Measurements from ENCODE around the gene EIF4G1. TPM values are rescaled to one million over a fixed set of nuclear protein-coding genes. Genes with fewer than 3 reads are reported as not detected.

EIF4G1 gene
- total and polyA plus RNA-seq, 2 of the 8 experiments (the other 6 are each of a cell fraction or from before 2014, with no cell fraction given), result 318 to 473 TPM

- Histone ChIP-seq H3K79me1 (ENCODE audit: low read depth, low read length) (peaks cover 8% of the 10 kb centered on the region; the same call in 1 of the 2 replicates), H3K23me2 (ENCODE audit: low read depth, low read length) (no peaks in the 10 kb centered on the region), H3K9me3 (ENCODE audit: insufficient read depth in 2 of 2, low read depth in 1 of 2, low read length in 1 of 2) (no peaks in the 10 kb centered on the region), H3K23ac (ENCODE audit: insufficient read length) (no peak overlapping the region), H3K27me3 (replicated peaks in 1 of 4; ENCODE audit: control insufficient read depth in 3 of 4, extremely low read depth in 1 of 4, insufficient read depth in 3 of 4, low read length in 3 of 4) (no peaks in the 10 kb centered on the region), H2BK5ac (ENCODE audit: low read depth, low read length) (no peak overlapping the region), H3K4me1 (replicated peaks in 1 of 4; ENCODE audit: control insufficient read depth in 3 of 4, insufficient read depth in 4 of 4, low read length in 3 of 4) (no peaks in the 10 kb centered on the region; a peak in 4 of 7 replicates), H3K9ac (replicated peaks in 1 of 4; ENCODE audit: extremely low read depth in 1 of 4, low read depth in 3 of 4, low read length in 3 of 4) (no peak overlapping the region), H4K5ac (ENCODE audit: insufficient read length, low read depth, low read length) (no peak overlapping the region), H3K4me3 (ENCODE audit: extremely low read depth in 1 of 4, insufficient read depth in 2 of 4, low read depth in 3 of 4, low read length in 4 of 4) (no peak overlapping the region), H4K91ac (replicated peaks; ENCODE audit: insufficient read length, low read length) (no peak overlapping the region), H2BK20ac (ENCODE audit: low read length) (no peak overlapping the region), H2AK5ac (ENCODE audit: low read depth, low read length) (no peak overlapping the region), H2BK12ac (ENCODE audit: low read depth, low read length) (no peak overlapping the region), H2AFZ (ENCODE audit: low read length) (no peak overlapping the region), H3K18ac (ENCODE audit: extremely low read depth, low read length) (no peak overlapping the region), H3K36me3 (ENCODE audit: control insufficient read depth in 2 of 4, insufficient read depth in 4 of 4, low read length in 3 of 4) (peaks cover 77 to 99% (median 92%) of the 10 kb centered on the region in 4 experiments), H3K79me2 (ENCODE audit: control insufficient read depth in 1 of 2, insufficient read depth in 2 of 2, low read length in 2 of 2) (peaks cover 4 to 25% of the 10 kb centered on the region in 2 experiments; a peak in 3 of 4 replicates), H2BK120ac (replicated peaks; ENCODE audit: low read depth, low read length) (no peak overlapping the region), H3K4me2 (ENCODE audit: insufficient read depth in 1 of 2, low read depth in 2 of 2, low read length in 2 of 2) (no peak overlapping the region), H3K14ac (ENCODE audit: insufficient read length) (no peak overlapping the region), H3K4ac (replicated peaks; ENCODE audit: insufficient read length, low read depth, low read length) (no peak overlapping the region), H3K56ac (replicated peaks; ENCODE audit: insufficient read length, low read depth, low read length) (no peak overlapping the region), H2BK15ac (ENCODE audit: low read length) (no peak overlapping the region), H4K8ac (ENCODE audit: extremely low read depth, insufficient read depth, low read length) (no peak overlapping the region; the same call in 1 of the 2 replicates), H4K20me1 (replicated peaks in 1 of 2; ENCODE audit: control insufficient read depth in 1 of 2, insufficient read depth in 2 of 2, low read length in 2 of 2) (peaks cover 19 to 31% of the 10 kb centered on the region in 2 experiments), H3K27ac (ENCODE audit: low read depth, low read length) (no peak overlapping the region)
- no peak for FAIRE-seq
- TF ChIP-seq TAF7 (optimal IDR thresholded peaks at IDR 0.05; ENCODE audit: borderline replicate concordance, low read depth, low read length) (no peak), GTF2F1 (IDR thresholded peaks at IDR 0.05; ENCODE audit: borderline replicate concordance, low read depth, low read length) (no peak), RFX5 (IDR thresholded peaks at IDR 0.05; ENCODE audit: borderline replicate concordance, low read depth, low read length) (no peak), CTCF (IDR thresholded peaks at IDR 0.05; ENCODE audit: control extremely low read depth in 1 of 3, insufficient read depth in 1 of 3, low read depth in 1 of 3, low read length in 3 of 3) (no peak), RXRA (IDR thresholded peaks at IDR 0.05; ENCODE audit: insufficient read depth, low read depth, low read length) (no peak), E2F6 (IDR thresholded peaks at IDR 0.05) (no peak)
- WGBS, 2 experiments (ENCODE audit: extremely low coverage in 1 of 2, insufficient coverage in 1 of 2, insufficient read length in 1 of 2, insufficient replicate concordance in 2 of 2, low coverage in 1 of 2, low lambda C conversion rate in 2 of 2, missing lambda C conversion rate in 1 of 2), result 98% methylated on average over 8 of the region's 8 CpGs; no CpG with 5 or more reads in 1 of the 2 experiments
- DNase-seq (ENCODE audit: low read depth in 1 of 2, low spot score in 2 of 2), result no peak
- CTCF ChIA-PET (ENCODE audit: partially characterized antibody), result interaction anchor here (0.9 to 1.0 kb wide), 2 partner anchors 15 to 19 kb away, joined by 3 to 4 read pairs; no protein-coding TSS in a partner anchor
- POLR2A ChIA-PET (ENCODE audit: partially characterized antibody), result interaction anchor here (0.9 to 9.8 kb wide), 7 partner anchors 9 to 38 kb away, joined by 3 to 148 read pairs (median 4); partner anchors contain the start of genes EIF4G1 and FAM131A
Observed at GRCh38 chr3:184323696-184324095, 9.3 kb downstream of the EIF4G1 start.

All from H1 (cell line).